ENCODE results near the gene PAQR8.

DNA sequence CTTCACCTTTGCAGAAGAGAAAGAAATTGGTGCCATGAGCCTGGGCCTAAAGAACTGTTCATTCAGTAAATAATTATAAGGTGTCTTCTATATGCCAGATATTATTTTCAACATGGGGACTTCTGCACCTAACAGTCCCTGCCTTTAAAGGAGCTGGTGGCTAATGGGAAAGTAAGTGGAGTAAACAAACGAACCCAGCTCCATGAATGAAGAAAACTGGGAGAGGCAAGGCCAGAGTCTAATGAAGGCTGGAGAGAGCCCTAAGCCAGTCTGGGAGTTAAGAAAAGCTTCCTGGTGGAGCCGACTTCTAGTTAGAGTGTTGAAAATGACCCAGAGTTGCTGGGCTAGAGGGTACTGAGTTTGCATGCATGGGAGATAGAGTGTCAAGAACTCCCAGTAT lies 34.0 kb downstream of the PAQR8 start:
- TF ChIP-seq, protein P1, sequence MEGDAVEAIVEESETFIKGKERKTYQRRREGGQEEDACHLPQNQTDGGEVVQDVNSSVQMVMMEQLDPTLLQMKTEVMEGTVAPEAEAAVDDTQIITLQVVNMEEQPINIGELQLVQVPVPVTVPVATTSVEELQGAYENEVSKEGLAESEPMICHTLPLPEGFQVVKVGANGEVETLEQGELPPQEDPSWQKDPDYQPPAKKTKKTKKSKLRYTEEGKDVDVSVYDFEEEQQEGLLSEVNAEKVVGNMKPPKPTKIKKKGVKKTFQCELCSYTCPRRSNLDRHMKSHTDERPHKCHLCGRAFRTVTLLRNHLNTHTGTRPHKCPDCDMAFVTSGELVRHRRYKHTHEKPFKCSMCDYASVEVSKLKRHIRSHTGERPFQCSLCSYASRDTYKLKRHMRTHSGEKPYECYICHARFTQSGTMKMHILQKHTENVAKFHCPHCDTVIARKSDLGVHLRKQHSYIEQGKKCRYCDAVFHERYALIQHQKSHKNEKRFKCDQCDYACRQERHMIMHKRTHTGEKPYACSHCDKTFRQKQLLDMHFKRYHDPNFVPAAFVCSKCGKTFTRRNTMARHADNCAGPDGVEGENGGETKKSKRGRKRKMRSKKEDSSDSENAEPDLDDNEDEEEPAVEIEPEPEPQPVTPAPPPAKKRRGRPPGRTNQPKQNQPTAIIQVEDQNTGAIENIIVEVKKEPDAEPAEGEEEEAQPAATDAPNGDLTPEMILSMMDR (IDR thresholded peaks at IDR 0.05; ENCODE audit: poor library complexity): no peak
- no peak for TF ChIP-seq EZH2phosphoT487 (IDR thresholded peaks at IDR 0.05; ENCODE audit: low read depth, severe bottlenecking, unreplicated experiment)
- TF ChIP-seq EZH2 (IDR thresholded peaks at IDR 0.05; ENCODE audit: borderline replicate concordance): no peak
